COLO668 (cell line): ENCODE data around the gene CBFA2T2.
"Not testable (repeated sequence)": the region's sequence is repeated elsewhere in the genome, so short reads cannot be mapped to it uniquely, and the experiment has no call there.

Experiments used
- DNase-seq: peaks from one replicate; lab custom pipeline; 2025; ENCODE audit not compliant: unreplicated experiment; lab: John Stamatoyannopoulos, UW

Gene CBFA2T2

DNA sequence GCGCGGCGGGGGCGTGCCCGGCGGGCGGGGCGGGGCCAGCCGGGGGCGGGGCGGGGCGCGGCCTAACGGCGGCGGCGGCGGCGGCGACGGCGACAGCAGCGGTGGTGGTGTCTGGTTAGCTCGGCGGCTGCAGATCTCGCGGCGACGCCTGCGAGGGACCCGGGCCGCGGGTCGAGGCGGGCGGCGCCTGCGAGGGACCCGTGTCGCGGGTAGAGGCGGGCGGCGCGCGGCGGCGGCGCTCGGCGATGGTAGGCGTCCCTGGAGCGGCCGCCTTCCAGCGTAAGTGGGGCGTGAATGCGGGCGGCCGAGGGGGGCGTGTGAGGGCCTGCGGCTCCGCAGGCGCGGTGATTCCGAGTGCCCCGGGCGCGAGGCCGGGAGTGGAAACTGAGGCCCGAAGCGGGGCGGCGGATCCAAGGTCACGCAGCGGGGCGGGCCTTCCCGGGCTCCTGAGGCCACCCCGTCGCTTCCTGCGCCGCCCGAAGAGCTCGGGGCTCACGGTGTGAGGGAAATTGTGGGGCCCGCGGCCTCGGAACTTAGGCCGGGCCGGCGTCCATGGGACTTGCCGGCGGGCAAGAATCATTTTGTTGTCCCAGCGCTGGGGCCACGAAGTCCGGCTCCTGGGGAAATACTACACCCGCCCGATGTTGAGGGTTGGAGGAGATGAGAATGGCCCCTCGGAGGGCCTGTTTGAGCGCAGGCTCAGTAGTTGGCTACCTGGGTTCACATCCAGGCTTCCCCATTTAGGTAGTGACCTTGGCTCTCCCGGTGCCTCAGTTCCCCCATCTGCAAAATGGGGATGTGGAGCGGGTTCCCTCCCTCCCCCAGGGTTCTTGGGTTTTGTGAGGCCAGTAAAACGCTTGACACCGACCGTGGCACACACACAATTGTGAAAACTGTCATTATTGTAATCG, at the start of gene CBFA2T2:
Gene CBFA2T2 (plus strand): TSS at position 74 of the 911 bp plus-strand sequence. CDS start 172 bp downstream, at position 246.
- peak; percentile 82 for DNase-seq

GRCh38 chr20:33440562-33440961, 49.3 kb upstream of the CBFA2T2 start:
- DNase-seq: not testable (repeated sequence)

- DNase-seq: no peak
Observed at GRCh38 chr20:33441142-33441955, 48.5 kb upstream of the CBFA2T2 start.

- DNase-seq: no peak
Observed at GRCh38 chr20:33442136-33443005, 47.5 kb upstream of the CBFA2T2 start.

GRCh38 chr20:33443006-33443511, 46.8 kb upstream of the CBFA2T2 start:
- peak; percentile 69 for DNase-seq

- peak; percentile 83 for DNase-seq
Observed at GRCh38 chr20:33443512-33444239, 46.2 kb upstream of the CBFA2T2 start, which contains the start of gene SNTA1. SNTA1 (minus strand) TSS chr20:33443763; CDS start chr20:33443620, 143 bp downstream.

- peak; percentile 44 for DNase-seq
Observed at GRCh38 chr20:33444797-33445560, 44.9 kb upstream of the CBFA2T2 start.

GRCh38 chr20:33445881-33446625, 43.8 kb upstream of the CBFA2T2 start:
- no peak for DNase-seq

- DNase-seq: no peak
Observed at GRCh38 chr20:33450867-33451266, 39.0 kb upstream of the CBFA2T2 start.

DNA sequence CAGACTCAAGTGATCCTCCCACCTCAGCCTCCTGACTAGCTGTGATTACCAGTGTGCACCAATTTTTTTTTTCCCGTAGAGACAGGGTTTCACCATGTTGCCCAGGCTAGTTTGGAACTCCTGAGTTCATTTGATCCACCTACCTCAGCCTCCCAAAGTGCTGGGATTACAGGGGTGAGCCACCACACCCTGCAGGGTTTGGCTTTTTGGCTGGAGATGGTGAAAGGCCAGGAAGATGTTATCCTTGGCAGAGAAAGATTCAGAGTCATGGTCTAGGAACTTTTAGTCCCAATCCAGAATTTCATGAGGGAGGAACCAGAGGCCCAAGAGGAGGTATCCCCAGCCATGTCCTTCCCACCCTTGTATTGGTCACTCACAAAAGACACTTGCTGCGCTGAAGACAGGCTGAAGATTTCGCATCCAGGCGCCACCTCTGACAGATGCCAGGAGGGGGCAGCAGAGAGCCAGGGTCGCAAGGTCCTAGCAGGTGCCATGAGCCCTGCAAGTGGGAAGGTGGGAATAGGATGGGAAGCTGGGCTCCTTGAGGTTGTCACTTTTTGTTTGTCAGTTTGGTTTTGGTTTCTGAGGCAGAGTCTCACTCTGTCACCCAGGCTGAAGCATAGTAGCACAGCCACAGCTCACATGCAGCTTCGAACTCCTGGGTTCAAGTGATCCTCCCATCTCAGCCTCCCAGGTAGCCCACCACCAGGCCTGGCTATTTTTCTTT, 32.8 kb upstream of the CBFA2T2 start:
- peak; percentile 84 for DNase-seq

DNA sequence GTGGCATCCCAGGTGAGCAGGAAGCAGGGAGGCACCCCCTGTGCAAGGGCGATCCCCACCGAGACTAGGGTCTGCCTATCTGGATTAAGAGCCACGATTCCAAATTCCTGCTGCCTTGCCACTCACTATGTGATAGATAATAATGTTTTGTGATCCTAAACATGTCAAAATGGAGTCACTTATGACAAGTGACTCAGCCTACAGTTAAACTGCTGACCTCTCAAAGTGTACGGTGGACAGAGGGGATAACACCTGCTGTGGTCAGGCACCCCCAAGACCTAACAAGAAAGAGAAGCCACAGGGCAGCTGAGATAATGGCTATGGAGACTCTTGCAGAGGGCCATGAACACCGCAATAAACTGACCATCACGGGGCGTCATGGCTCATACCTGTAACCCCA, 30.3 kb upstream of the CBFA2T2 start:
- no peak for DNase-seq

DNA sequence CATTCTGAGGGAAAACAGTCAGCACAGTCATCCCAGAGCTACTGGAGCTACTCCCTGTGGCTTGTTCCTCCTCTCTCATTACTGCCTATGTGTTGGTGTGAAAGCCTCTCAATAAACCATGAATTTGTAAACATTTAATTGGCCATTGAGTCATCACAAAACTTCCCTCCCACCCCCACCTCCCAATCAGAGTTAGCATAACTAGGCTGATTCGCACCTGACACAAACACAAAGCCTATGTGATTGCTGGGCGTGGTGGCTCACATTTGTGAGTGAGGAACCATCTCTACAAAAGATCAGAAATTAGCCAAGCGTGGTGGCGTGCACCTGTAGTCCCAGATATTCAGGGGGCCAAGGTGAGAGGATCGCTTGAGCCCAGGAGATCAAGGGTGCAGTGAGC, 29.2 kb upstream of the CBFA2T2 start:
- peak; percentile 83 for DNase-seq

DNA sequence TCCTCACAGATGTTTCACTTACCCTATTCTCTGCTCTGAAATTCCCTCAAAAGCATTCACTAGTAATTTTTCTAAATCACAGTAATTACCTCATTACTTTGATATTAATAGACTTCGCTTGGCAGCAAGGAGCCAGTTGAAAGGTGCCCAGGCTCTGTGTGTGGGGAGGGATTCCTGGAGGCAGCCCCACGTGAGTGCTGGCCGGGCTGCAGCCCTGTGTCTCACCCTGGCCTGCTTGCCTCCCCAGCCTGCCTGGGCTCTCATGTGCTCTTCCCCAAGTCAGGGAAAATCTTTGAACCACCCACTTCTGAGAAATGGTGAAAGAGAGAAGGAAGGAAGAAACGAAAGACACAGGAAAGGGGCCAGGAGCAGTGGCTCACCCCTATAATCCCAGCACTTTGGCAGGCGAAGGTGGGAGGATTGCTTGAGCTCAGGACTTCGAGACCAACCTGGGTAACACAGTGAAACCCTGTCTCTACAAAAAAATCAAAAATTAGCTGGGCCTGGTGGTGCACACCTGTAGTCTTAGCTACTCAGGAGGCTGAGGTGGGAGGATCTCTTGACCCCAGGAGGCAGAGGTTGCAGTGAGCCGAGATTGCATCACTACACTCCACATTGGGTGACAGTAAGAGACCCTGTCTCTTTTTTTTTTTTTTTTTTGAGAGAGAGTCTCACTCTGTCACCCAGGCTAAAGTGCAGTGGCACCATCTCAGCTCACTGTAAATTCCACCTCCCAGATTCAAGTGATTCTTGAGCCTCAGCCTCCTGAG, 26.4 kb upstream of the CBFA2T2 start:
- no peak for DNase-seq

DNA sequence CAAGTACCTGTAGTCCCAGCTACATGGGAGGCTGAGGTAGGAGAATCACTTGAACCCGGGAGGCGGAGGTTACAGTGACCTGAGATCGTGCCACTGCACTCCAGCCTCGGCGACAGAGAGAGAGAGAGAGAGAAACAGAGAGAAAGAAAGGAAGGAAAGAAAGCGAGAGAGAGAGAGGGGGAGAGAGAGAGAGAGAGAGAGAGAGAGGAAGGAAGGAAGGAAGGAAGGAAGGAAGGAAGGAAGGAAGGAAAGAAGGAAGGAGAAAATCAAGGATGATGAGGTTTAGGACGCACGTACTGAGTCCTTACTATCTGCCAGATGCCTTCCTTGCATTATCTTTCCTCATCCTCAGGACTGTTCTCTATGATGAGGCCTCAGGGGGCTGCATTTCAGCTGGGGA, 25.1 kb upstream of the CBFA2T2 start:
- not testable (repeated sequence) for DNase-seq

DNA sequence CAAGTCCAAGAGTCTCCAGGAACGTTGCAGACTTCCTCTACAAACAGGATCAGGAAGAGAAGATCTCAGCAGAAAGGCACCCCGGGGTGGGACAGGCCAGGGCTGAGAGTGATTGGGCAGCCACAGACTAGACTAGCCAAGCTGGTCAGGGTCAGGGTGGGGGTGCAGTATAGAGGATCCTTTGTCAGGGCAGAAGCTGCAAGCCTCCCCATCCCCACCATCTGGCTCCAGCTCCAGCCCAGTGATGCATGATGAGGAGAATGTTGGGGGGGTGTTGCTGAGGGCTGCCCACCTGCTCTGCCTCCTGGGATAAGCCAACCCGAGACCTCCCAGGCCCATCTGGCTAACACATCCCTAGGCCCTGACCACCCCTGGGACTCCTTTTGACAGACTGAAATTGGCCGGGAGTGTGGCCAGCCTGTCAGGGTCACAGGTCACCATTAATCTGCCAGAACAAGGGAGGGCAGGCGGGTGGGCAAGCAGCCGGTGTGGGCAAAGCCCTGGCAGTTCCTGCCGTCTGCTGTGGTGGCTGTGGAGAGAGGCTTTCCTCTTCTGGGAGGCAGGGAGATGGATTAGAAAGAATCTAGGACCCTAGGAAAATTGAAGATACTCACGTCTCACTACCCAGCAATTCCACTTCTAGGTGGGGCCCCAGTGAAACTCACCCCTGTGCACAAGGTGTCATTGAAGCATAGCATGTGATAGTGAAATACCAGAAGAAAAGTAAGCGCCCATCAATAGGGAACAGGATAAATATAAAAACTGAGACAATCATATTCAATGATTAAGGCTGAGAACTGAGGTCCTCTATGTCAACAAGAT, 24.2 kb upstream of the CBFA2T2 start:
- no peak for DNase-seq

GRCh38 chr20:33466303-33466646, 23.6 kb upstream of the CBFA2T2 start:
- DNase-seq: no peak
